ENCODE results near the gene SLC39A7. TPM values are rescaled to one million over a fixed set of nuclear protein-coding genes. Genes with fewer than 3 reads are reported as not detected.

The SLC39A7 gene
- total and polyA plus RNA-seq, 2 of the 13 experiments (the other 11 are each of a cell fraction or from before 2014, with no cell fraction given): 142 to 229 TPM

DNA sequence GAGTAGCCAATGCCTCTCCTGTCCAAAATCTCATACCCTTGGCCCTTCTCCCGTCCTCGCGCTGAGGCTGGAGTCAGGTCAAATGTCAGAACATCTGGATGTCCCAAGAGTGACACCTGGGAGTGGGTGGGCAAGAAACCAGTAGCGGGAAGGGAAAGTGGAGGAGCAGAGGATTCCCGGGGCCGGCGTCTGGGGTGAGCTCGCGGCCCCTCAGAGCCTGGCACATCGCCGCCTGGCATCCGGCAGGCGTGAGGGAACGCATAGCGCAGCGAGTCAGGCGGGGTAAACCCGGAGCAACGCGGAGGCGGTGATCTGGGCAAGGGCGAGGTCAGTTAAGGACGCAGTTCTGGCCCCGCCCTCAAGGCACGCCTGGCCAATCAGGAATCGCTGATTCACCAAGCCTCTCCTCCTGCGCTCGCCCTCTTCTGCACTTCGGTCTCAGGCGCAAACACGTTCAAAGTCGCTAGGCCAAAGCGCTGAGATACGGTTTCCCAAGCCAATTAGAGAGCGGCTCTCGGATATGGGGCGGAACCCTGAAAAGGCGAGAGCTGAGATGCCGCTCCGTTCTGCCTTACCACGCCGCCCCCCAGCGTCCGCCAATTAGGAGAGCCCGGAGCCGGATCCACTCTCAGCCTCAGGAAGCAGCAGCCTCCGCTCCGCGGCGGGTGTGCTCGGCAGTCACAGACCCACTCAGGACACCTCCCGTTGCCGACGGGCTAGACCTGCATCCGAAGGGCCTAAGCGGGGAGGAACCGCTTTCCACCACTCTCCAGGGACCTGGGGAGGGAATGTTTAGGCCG, 48.5 kb downstream of the SLC39A7 start (continued):
- TF ChIP-seq, protein P1, sequence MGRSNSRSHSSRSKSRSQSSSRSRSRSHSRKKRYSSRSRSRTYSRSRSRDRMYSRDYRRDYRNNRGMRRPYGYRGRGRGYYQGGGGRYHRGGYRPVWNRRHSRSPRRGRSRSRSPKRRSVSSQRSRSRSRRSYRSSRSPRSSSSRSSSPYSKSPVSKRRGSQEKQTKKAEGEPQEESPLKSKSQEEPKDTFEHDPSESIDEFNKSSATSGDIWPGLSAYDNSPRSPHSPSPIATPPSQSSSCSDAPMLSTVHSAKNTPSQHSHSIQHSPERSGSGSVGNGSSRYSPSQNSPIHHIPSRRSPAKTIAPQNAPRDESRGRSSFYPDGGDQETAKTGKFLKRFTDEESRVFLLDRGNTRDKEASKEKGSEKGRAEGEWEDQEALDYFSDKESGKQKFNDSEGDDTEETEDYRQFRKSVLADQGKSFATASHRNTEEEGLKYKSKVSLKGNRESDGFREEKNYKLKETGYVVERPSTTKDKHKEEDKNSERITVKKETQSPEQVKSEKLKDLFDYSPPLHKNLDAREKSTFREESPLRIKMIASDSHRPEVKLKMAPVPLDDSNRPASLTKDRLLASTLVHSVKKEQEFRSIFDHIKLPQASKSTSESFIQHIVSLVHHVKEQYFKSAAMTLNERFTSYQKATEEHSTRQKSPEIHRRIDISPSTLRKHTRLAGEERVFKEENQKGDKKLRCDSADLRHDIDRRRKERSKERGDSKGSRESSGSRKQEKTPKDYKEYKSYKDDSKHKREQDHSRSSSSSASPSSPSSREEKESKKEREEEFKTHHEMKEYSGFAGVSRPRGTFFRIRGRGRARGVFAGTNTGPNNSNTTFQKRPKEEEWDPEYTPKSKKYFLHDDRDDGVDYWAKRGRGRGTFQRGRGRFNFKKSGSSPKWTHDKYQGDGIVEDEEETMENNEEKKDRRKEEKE (IDR thresholded peaks at IDR 0.05): no peak
- TF ChIP-seq TBX2 (CRISPR knock-in tag; IDR thresholded peaks at IDR 0.05; ENCODE audit: borderline replicate concordance) (peak; percentile 83; the same call in 1 of the 2 replicates), FLYWCH1 (CRISPR knock-in tag; IDR thresholded peaks at IDR 0.05) (no peak), PHF20 (CRISPR knock-in tag; IDR thresholded peaks at IDR 0.05) (peak; percentile 77; the same call in 1 of the 2 replicates), ZNF317 (CRISPR knock-in tag; IDR thresholded peaks at IDR 0.05) (no peak; the same call in 1 of the 2 replicates), THAP11 (CRISPR knock-in tag; IDR thresholded peaks at IDR 0.05) (peak; percentile 76), ZNF777 (CRISPR knock-in tag; IDR thresholded peaks at IDR 0.05) (no peak), MZF1 (CRISPR knock-in tag; IDR thresholded peaks at IDR 0.05; ENCODE audit: borderline replicate concordance) (no peak), ZNF780A (CRISPR knock-in tag; IDR thresholded peaks at IDR 0.05) (no peak), NFKBIZ (CRISPR knock-in tag; IDR thresholded peaks at IDR 0.05) (0 out of 2 replicates have a peak, but pooled peaks have one; percentile 29), ZNF331 (CRISPR knock-in tag; IDR thresholded peaks at IDR 0.05) (peak; percentile 38; the same call in 1 of the 2 replicates), HHEX (CRISPR knock-in tag; IDR thresholded peaks at IDR 0.05) (no peak), ZNF850 (CRISPR knock-in tag; conservative IDR thresholded peaks at IDR 0.05) (no peak), SRY (CRISPR knock-in tag; IDR thresholded peaks at IDR 0.05) (peak; percentile 70), KDM2A (CRISPR knock-in tag; IDR thresholded peaks at IDR 0.05; ENCODE audit: borderline replicate concordance, low read depth) (peak; percentile 99), ZSCAN22 (CRISPR knock-in tag; IDR thresholded peaks at IDR 0.05) (peak; percentile 2; the same call in 1 of the 2 replicates), CCDC6 (CRISPR knock-in tag; IDR thresholded peaks at IDR 0.05) (peak; percentile 78; the same call in 1 of the 2 replicates), IKZF1 (IDR thresholded peaks at IDR 0.05) (no peak), HMG20A (CRISPR knock-in tag; IDR thresholded peaks at IDR 0.05; ENCODE audit: borderline replicate concordance) (no peak), MED13 (CRISPR knock-in tag; IDR thresholded peaks at IDR 0.05) (peak; percentile 87), ZNF644 (CRISPR knock-in tag; IDR thresholded peaks at IDR 0.05; ENCODE audit: low read depth) (no peak), ZNF570 (CRISPR knock-in tag; IDR thresholded peaks at IDR 0.05; ENCODE audit: borderline replicate concordance) (no peak), GLI4 (CRISPR knock-in tag; IDR thresholded peaks at IDR 0.05; ENCODE audit: borderline replicate concordance) (no peak), ZBTB21 (CRISPR knock-in tag; IDR thresholded peaks at IDR 0.05) (0 out of 2 replicates have a peak, but pooled peaks have one; percentile 28)
- TF ChIP-seq, protein P2, sequence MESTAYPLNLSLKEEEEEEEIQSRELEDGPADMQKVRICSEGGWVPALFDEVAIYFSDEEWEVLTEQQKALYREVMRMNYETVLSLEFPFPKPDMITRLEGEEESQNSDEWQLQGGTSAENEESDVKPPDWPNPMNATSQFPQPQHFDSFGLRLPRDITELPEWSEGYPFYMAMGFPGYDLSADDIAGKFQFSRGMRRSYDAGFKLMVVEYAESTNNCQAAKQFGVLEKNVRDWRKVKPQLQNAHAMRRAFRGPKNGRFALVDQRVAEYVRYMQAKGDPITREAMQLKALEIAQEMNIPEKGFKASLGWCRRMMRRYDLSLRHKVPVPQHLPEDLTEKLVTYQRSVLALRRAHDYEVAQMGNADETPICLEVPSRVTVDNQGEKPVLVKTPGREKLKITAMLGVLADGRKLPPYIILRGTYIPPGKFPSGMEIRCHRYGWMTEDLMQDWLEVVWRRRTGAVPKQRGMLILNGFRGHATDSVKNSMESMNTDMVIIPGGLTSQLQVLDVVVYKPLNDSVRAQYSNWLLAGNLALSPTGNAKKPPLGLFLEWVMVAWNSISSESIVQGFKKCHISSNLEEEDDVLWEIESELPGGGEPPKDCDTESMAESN (CRISPR knock-in tag; conservative IDR thresholded peaks at IDR 0.05): peak; percentile 39; the same call in 1 of the 2 replicates
- TF ChIP-seq, protein P3, sequence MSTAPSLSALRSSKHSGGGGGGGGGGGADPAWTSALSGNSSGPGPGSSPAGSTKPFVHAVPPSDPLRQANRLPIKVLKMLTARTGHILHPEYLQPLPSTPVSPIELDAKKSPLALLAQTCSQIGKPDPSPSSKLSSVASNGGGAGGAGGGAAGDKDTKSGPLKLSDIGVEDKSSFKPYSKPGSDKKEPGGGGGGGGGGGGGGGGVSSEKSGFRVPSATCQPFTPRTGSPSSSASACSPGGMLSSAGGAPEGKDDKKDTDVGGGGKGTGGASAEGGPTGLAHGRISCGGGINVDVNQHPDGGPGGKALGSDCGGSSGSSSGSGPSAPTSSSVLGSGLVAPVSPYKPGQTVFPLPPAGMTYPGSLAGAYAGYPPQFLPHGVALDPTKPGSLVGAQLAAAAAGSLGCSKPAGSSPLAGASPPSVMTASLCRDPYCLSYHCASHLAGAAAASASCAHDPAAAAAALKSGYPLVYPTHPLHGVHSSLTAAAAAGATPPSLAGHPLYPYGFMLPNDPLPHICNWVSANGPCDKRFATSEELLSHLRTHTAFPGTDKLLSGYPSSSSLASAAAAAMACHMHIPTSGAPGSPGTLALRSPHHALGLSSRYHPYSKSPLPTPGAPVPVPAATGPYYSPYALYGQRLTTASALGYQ (CRISPR knock-in tag; IDR thresholded peaks at IDR 0.05): no peak
